Activated CD8-positive, alpha-beta T cell treated with anti-CD3 and anti-CD28 coated beads for 36 hours (primary cell): ENCODE results near the gene PCDHGC3. TPM values are rescaled to one million over a fixed set of nuclear protein-coding genes. Genes with fewer than 3 reads are reported as not detected.

Source experiments
- ATAC-seq: fragments of 200-7000 bp; cut with Tn5 transposase; one replicate; pipeline ENCODE4 v1.10.0; 2021; ENCODE audit warnings: mild to moderate bottlenecking, moderate library complexity
- CTCF ChIA-PET: fragments of 350-600 bp; sonication (Branson Sonifier 250); formaldehyde crosslinking; loops from one replicate; lab custom pipeline; 2021; ENCODE audit warnings: antibody characterized with exemption; lab: Charles Lee
- POLR2A ChIA-PET: fragments of 350-600 bp; sonication (Branson Sonifier 250); formaldehyde crosslinking; loops from one replicate; lab custom pipeline; 2021; ENCODE audit warnings: antibody characterized with exemption; lab: Charles Lee
- DNase-seq: peaks from one replicate; pipeline ENCODE4 v3.0.0-alpha.2; 2020
- H3K27ac Mint-ChIP-seq: one replicate; pipeline ENCODE4 v1.8.0; 2021; ENCODE audit warnings: mild to moderate bottlenecking, mixed read lengths
- H3K27me3 Mint-ChIP-seq: one replicate; pipeline ENCODE4 v1.8.0; 2021; ENCODE audit warnings: mixed read lengths
- H3K36me3 Mint-ChIP-seq: one replicate; pipeline ENCODE4 v1.8.0; 2021; ENCODE audit warnings: low read depth, mixed read lengths
- H3K4me1 Mint-ChIP-seq: one replicate; pipeline ENCODE4 v1.8.0; 2021; ENCODE audit warnings: low read depth, mixed read lengths
- H3K4me3 Mint-ChIP-seq: one replicate; pipeline ENCODE4 v1.8.0; 2021; ENCODE audit warnings: mild to moderate bottlenecking, moderate library complexity, mixed read lengths
- H3K9me3 Mint-ChIP-seq: one replicate; pipeline ENCODE4 v1.8.0; 2021; ENCODE audit warnings: mixed read lengths
- CTCF ChIP-seq: fragments of 200-600 bp; IDR thresholded peaks from one replicate; pipeline ENCODE4 v1.8.0; 2022; ENCODE audit warnings: antibody characterized with exemption, mild to moderate bottlenecking
- intact Hi-C: fragments of 100-400 bp; cut with micrococcal nuclease; formaldehyde crosslinking; loops from one replicate; pipeline ENCODE4 v1.10.0; 2022
- total RNA-seq, 2 experiments: library from RNA; stranded (reverse); gene quantifications; one replicate each; pipeline ENCODE4 v1.2.3, GENCODE V29; 2021

The PCDHGC3 gene
- total RNA-seq, 2 experiments from 2014 or later, result not detected

DNA sequence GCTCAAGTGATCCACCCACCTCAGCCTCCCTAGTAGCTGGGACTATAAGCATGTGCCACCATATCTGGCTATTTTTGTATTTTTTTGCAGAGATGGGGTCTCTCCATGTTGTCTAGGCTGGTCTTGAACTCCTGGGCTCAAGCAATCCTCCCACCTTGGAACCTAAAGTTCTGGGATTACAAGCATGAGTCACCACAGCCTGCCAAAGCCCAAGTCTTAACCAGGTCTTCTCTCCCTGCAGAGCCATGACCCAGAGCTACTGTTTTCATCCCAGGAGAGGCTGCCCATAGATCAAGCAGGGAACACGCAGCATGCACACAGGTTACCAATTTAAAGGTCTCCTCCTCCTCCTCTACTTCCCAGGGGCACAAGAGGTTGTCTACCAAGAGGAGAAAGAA, 42.9 kb downstream of the PCDHGC3 start:
- CTCF ChIA-PET, result interaction anchor here (1.0 to 2.2 kb wide), 2 partner anchors 46 to 89 kb away, joined by 5 to 9 read pairs; partner anchors contain the start of gene PCDHGA12
- peaks cover 52% of the 10 kb centered on the region for H3K4me1 Mint-ChIP-seq

GRCh38 chr5:141519605-141520565, 44.1 kb downstream of the PCDHGC3 start:
- Mint-ChIP-seq H3K36me3 (peaks cover 70% of the 10 kb centered on the region), H3K9me3 (no peaks in the 10 kb centered on the region), H3K4me3 (no peak overlapping the region), H3K27ac (no peak overlapping the region), H3K27me3 (no peaks in the 10 kb centered on the region), H3K4me1 (peaks cover 45% of the 10 kb centered on the region)
- no peak for DNase-seq
- TF ChIP-seq CTCF, result no peak
- ChIA-PET POLR2A (interaction anchor here (1.4 kb wide), 1 partner anchor 44 kb away, joined by 3 read pairs; no protein-coding TSS in a partner anchor), CTCF (interaction anchor here (0.9 to 8.3 kb wide), 9 partner anchors 8 to 332 kb away, joined by 3 to 122 read pairs (median 4); partner anchors contain the start of genes PCDHB9, PCDHGA10, PCDHGA12 and PCDHGB5)
- ATAC-seq, result no peak
- intact Hi-C loops, result loop anchor here (10.0 kb wide), 1 partner anchor 195 kb away; the partner anchor contains the start of gene TAF7

More for the DNA sequence above, 42.9 kb downstream of the PCDHGC3 start:
- no peak for TF ChIP-seq CTCF
- ATAC-seq (no peak), DNase-seq (no peak)
- Mint-ChIP-seq H3K27me3 (no peaks in the 10 kb centered on the region), H3K9me3 (no peaks in the 10 kb centered on the region), H3K36me3 (peaks cover 70% of the 10 kb centered on the region), H3K4me3 (no peak overlapping the region), H3K27ac (no peak overlapping the region)
- intact Hi-C loops, result loop anchor here (10.0 kb wide), 1 partner anchor 194 kb away; the partner anchor contains the start of gene TAF7
- POLR2A ChIA-PET, result interaction anchor here (1.4 kb wide), 1 partner anchor 45 kb away, joined by 3 read pairs; no protein-coding TSS in a partner anchor

- peak overlapping the region; percentile 43 for H3K27ac Mint-ChIP-seq
- POLR2A ChIA-PET, result interaction anchor here (0.7 to 1.6 kb wide), 2 partner anchors 9 to 10 kb away, joined by 4 read pairs; no protein-coding TSS in a partner anchor
- H3K27me3 Mint-ChIP-seq, result no peaks in the 10 kb centered on the region
- peaks cover 71% of the 10 kb centered on the region for H3K36me3 Mint-ChIP-seq
- no peaks in the 10 kb centered on the region for H3K9me3 Mint-ChIP-seq
- intact Hi-C loops, result no loop called here
- H3K4me3 Mint-ChIP-seq, result no peak overlapping the region
- H3K4me1 Mint-ChIP-seq, result peaks cover 46% of the 10 kb centered on the region
- DNase-seq (no peak), ATAC-seq (peak; percentile 55)
- TF ChIP-seq CTCF, result no peak
- CTCF ChIA-PET, result interaction anchor here (1.0 to 8.3 kb wide), 16 partner anchors 9 to 298 kb away, joined by 3 to 122 read pairs (median 4); partner anchors contain the start of genes PCDHB14, PCDHGA11, PCDHGA12 and PCDHGB5
Observed at GRCh38 chr5:141521244-141521781, 45.5 kb downstream of the PCDHGC3 start.

DNA sequence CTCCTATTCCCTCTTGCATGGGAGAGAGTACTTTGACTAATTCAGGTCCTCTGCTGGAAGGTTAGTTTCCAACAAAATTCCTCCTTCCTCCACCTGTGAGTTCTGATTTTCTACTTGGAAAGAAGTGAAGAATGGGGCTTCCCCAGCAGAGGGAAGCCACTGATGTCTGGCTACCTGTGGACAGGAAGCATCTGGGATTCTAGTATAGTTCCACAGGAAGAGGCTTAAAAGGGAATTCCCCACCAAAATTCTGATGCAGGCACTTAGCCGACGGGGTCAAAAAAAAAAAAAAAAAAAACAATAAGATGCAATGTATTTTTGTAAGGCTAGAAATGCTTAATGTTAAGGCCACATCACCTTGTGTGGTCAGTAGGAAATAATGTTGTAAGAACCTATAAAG, 46.5 kb downstream of the PCDHGC3 start:
- intact Hi-C loops, result no loop called here
- POLR2A ChIA-PET, result interaction anchor here (1.6 to 2.5 kb wide), 2 partner anchors 8 to 10 kb away, joined by 4 to 14 read pairs; no protein-coding TSS in a partner anchor

More for the DNA sequence above, 46.5 kb downstream of the PCDHGC3 start:
- DNase-seq (no peak), ATAC-seq (no peak)
- Mint-ChIP-seq H3K4me3 (no peak overlapping the region), H3K4me1 (peaks cover 44% of the 10 kb centered on the region), H3K27me3 (no peaks in the 10 kb centered on the region), H3K27ac (no peak overlapping the region), H3K9me3 (no peaks in the 10 kb centered on the region), H3K36me3 (peaks cover 73% of the 10 kb centered on the region)
- TF ChIP-seq CTCF, result no peak
- CTCF ChIA-PET, result interaction anchor here (0.6 to 8.3 kb wide), 12 partner anchors 11 to 168 kb away, joined by 3 to 122 read pairs (median 4); partner anchors contain the start of genes PCDHGA10, PCDHGA11, PCDHGA12 and PCDHGB5
